Right atrium auricular region (tissue), 2 donors: ENCODE measurements around the gene CDADC1. TPM values are rescaled to one million over a fixed set of nuclear protein-coding genes. Genes with fewer than 3 reads are reported as not detected.

Source experiments
- DNase-seq: peaks from one replicate; pipeline ENCODE4 v3.0.0-alpha.2; 2019; ENCODE audit warnings: low spot score
- H3K27ac ChIP-seq, 2 donors: fragments of 200-600 bp; sonication (generic); 1 replicate in 1 of 2; 2 replicates in 1 of 2; pipeline ENCODE4 v1.5.1; 2016 to 2019
- H3K27me3 ChIP-seq, 2 donors: fragments of 200-600 bp; sonication (generic); one replicate each; pipeline versions ENCODE4 v1.5.1 to v1.6.0; 2017 to 2019
- H3K36me3 ChIP-seq: fragments of 200-600 bp; sonication (generic); one replicate; pipeline ENCODE4 v1.5.1; 2016
- H3K4me1 ChIP-seq, 2 donors: fragments of 200-600 bp; sonication (generic); one replicate each; pipeline versions ENCODE4 v1.5.1 to v1.6.0; 2017 to 2019
- H3K4me3 ChIP-seq, 2 donors: fragments of 200-600 bp; sonication (generic); 1 replicate in 1 of 2; 2 replicates in 1 of 2; pipeline ENCODE4 v1.5.1; 2017 to 2019; ENCODE audit warnings: mild to moderate bottlenecking in 1 of 2, moderate library complexity in 1 of 2
- H3K9me3 ChIP-seq, 2 donors: fragments of 200-600 bp; sonication (generic); one replicate each; pipeline ENCODE4 v1.5.1; 2019
- total RNA-seq, 2 donors: library from RNA; depleted of rRNA; stranded (reverse); fragments of >200 nt; gene quantifications; one replicate each; pipeline ENCODE4 v1.1.0, GENCODE V29; 2016
- TF ChIP-seq, protein P1 (sequence below), 2 donors: fragments of 200-600 bp; sonication (generic); IDR thresholded peaks; one replicate each; pipeline ENCODE4 v1.5.1; 2019; ENCODE audit warnings: antibody characterized with exemption in 2 of 2

The CDADC1 gene
- total RNA-seq, 2 donors from 2014 or later: 3.5 to 4.6 TPM

DNA sequence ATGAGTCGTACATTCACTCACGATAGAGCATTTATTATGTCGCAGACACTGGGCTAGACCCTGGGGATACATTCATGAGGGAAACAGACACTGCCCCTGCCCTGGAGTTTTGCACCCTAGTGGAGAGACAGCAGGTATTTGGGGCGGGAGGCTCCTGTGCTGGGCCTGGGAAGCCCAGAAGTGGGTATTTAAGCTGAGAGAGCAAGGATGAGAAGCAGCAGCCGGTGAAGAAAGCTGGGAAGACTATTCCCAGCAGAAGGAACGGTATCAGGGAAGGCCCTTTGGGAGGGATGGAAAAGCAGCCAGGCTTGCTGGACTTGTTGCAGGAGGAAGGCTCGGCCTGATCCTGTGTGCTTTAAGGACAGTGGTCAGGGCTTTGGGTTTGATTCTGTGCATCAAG lies 54.5 kb downstream of the CDADC1 start:
- Histone ChIP-seq H3K4me1 (peaks cover 0 to 38% of the 10 kb centered on the region in 2 donors), H3K9me3 (no peaks in the 10 kb centered on the region), H3K27me3 (no peaks in the 10 kb centered on the region), H3K4me3 (no peak overlapping the region), H3K36me3 (no peaks in the 10 kb centered on the region), H3K27ac (peak overlapping the region in 1 of 2 donors; percentile 52)
- TF ChIP-seq, protein P1, sequence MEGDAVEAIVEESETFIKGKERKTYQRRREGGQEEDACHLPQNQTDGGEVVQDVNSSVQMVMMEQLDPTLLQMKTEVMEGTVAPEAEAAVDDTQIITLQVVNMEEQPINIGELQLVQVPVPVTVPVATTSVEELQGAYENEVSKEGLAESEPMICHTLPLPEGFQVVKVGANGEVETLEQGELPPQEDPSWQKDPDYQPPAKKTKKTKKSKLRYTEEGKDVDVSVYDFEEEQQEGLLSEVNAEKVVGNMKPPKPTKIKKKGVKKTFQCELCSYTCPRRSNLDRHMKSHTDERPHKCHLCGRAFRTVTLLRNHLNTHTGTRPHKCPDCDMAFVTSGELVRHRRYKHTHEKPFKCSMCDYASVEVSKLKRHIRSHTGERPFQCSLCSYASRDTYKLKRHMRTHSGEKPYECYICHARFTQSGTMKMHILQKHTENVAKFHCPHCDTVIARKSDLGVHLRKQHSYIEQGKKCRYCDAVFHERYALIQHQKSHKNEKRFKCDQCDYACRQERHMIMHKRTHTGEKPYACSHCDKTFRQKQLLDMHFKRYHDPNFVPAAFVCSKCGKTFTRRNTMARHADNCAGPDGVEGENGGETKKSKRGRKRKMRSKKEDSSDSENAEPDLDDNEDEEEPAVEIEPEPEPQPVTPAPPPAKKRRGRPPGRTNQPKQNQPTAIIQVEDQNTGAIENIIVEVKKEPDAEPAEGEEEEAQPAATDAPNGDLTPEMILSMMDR (IDR thresholded peaks at IDR 0.05): no peak
- DNase-seq: no peak

DNA sequence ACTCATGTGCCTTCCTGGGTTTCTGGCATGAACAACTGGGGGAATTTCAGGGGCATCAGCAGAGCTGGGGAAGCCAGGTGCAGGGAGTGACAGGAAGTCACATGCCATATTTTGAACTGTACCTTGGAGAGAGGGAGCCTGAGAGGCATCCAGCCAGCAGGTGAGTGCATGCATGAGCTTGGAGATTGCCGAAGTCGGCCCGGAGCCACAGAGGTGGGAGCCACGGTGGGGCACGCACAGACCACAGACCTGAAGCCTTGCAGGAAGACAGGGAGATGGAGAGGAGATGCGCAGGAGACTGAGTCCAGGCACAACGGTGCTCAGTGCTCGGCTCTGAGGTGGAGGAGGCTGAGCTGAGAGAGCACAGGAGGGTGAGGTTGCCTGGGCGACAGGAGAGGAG lies 55.1 kb downstream of the CDADC1 start:
- DNase-seq: no peak
- Histone ChIP-seq H3K9me3 (no peaks in the 10 kb centered on the region), H3K4me1 (peaks cover 0 to 44% of the 10 kb centered on the region in 2 donors), H3K36me3 (no peaks in the 10 kb centered on the region), H3K27me3 (no peaks in the 10 kb centered on the region), H3K4me3 (no peak overlapping the region), H3K27ac (peak overlapping the region in 1 of 2 donors; percentile 52)
- TF ChIP-seq, protein P1 (IDR thresholded peaks at IDR 0.05): no peak

DNA sequence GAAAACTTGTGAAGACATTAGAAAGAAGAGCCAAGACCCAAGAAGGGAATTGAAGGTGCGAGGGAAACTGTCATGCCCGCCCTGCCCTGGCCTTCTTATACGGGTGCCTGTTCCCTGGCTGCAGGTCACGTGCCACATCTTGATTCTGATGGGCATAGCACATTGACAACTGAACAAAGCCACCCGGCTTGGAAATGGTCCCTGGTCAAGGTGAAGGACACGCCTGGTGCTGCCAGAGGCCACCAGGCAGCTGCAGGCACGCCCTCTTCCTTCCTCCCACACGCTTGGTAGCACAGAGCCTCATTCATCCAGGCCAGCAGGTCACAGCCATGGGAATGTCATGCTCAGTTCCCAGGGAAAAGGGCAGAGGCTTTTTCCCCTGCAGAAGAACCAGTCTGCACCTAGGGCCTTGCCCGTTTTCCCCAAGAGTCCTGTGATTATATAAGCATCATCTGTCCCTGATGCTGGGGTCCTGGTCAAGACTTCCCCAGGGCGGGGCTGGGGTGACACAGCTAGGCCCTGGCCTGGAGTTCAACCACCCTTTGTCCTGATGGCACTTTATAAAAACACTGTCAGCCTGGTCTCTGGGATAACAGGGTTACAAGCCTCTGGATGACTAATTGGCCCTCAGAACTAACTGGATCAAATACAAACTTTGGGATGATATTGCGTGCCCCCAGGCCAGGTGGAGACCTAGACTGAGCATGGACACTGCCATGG lies 56.0 kb downstream of the CDADC1 start:
- TF ChIP-seq, protein P1 (IDR thresholded peaks at IDR 0.05): no peak
- peak overlapping the region; percentile 27 to 52 for H3K27ac ChIP-seq
- no peaks in the 10 kb centered on the region for H3K27me3 ChIP-seq
- H3K36me3 ChIP-seq: no peaks in the 10 kb centered on the region
- no peaks in the 10 kb centered on the region for H3K9me3 ChIP-seq
- DNase-seq: no peak
- H3K4me1 ChIP-seq: peaks cover 0 to 53% of the 10 kb centered on the region in 2 donors
- H3K4me3 ChIP-seq: no peak overlapping the region

DNA sequence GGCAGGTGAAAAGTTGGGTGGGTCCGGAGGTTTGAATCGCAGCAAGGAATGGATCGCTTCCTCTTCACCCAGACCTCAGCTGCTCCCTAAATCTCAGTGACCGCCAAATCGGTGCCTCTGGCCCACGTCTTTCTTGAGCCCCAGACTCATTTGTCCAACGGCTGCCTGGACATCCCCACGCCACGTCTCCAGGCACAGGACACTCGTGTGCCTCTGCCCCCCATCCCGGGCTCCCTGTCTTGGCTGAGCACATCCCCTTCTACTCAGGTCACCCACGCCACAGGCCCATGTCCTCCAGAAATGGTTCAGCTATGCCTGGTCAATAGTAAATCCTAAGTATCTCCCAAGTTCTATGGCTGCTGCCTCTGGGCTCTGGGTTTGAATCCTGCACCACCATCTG lies 56.6 kb downstream of the CDADC1 start:
- H3K36me3 ChIP-seq: no peaks in the 10 kb centered on the region
- no peaks in the 10 kb centered on the region for H3K27me3 ChIP-seq
- DNase-seq: no peak
- no peak overlapping the region for H3K4me3 ChIP-seq
- TF ChIP-seq, protein P1 (IDR thresholded peaks at IDR 0.05): no peak
- no peaks in the 10 kb centered on the region for H3K9me3 ChIP-seq
- H3K4me1 ChIP-seq: peaks cover 0 to 59% of the 10 kb centered on the region in 2 donors
- H3K27ac ChIP-seq: peak overlapping the region; percentile 27 to 52

DNA sequence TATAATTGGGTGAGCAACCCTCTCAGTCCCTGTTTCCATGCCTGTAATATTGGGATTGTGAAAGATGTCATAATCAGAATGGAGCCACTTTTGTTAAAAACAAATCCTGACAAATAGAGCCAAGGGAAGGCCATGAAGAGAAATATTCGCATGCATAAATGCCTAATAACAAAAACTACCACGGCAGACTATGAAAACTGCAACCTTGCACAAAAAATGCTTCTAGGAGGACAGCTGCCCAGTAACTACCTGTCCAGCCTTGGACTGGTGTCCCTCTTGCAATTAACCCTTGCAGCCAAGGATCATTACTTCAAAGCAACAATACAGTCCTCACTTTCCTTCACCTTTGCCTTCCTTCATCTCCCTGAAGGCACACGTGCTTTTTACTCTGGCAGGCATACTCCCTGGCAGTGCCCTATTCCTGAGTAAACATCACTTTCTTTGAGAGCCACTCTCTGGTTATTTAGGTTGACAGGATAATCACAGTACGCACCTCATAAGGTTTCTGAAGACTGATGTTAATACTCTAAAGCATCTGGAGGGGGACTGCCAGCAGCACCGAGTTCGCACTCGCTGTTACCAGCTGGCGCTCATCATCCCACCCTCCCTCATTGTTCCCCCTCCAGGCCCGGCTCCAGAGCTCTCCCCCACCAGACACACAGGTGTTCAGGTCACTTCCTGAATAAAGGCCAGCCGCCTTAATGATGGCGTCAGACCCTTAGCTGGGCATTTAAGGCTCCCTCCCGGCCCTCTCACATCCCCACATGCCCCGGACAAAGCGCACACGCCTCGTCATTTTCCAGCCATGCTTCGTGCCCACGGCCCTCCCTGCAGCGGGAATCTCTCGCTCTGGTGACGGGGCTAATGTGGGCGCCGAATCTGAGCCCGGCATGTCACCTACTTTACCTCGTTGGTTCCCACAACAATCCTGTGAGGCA lies 57.3 kb downstream of the CDADC1 start:
- Histone ChIP-seq H3K9me3 (no peaks in the 10 kb centered on the region), H3K4me3 (no peak overlapping the region), H3K27me3 (no peaks in the 10 kb centered on the region), H3K4me1 (peaks cover 0 to 61% of the 10 kb centered on the region in 2 donors), H3K36me3 (no peaks in the 10 kb centered on the region), H3K27ac (peak overlapping the region; percentile 27 to 52)
- DNase-seq: no peak
- TF ChIP-seq, protein P1 (IDR thresholded peaks at IDR 0.05): no peak
